Nephron progenitor cell (in vitro differentiated cells): ENCODE results near the gene JAK3.

Experiments
- DNase-seq: peaks from one replicate; pipeline ENCODE4 v3.0.0; 2021
- H3K27ac Mint-ChIP-seq: 2 replicates; pipeline ENCODE4 v1.8.0; 2021; ENCODE audit warnings: mild to moderate bottlenecking, moderate library complexity, mixed read lengths
- H3K27me3 Mint-ChIP-seq: 2 replicates; pipeline ENCODE4 v1.8.0; 2021; ENCODE audit warnings: mild to moderate bottlenecking, low read depth, mixed read lengths; ENCODE audit not compliant: poor library complexity
- H3K36me3 Mint-ChIP-seq: 2 replicates; pipeline ENCODE4 v1.8.0; 2021; ENCODE audit warnings: low read depth, mixed read lengths
- H3K4me1 Mint-ChIP-seq: 2 replicates; pipeline ENCODE4 v1.8.0; 2021; ENCODE audit warnings: mixed read lengths
- H3K4me3 Mint-ChIP-seq: 2 replicates; pipeline ENCODE4 v1.8.0; 2021; ENCODE audit warnings: mild to moderate bottlenecking, moderate library complexity, mixed read lengths
- H3K9me3 Mint-ChIP-seq: 2 replicates; pipeline ENCODE4 v1.8.0; 2021; ENCODE audit warnings: mild to moderate bottlenecking, moderate library complexity, mixed read lengths
- CTCF ChIP-seq: fragments of 200-600 bp; sonication (generic); IDR thresholded peaks from 2 replicates; pipeline ENCODE4 v1.5.0; 2021; ENCODE audit warnings: antibody characterized with exemption

The JAK3 gene

GRCh38 chr19:17831419-17831888 lies 16.3 kb downstream of the JAK3 start:
- Mint-ChIP-seq H3K9me3 (no peaks in the 10 kb centered on the region), H3K36me3 (no peaks in the 10 kb centered on the region), H3K4me3 (peak overlapping the region; percentile 82), H3K27me3 (peaks cover 32% of the 10 kb centered on the region), H3K27ac (no peak overlapping the region), H3K4me1 (peaks cover 33% of the 10 kb centered on the region)
- TF ChIP-seq CTCF, result no peak
- DNase-seq, result peak; percentile 21

GRCh38 chr19:17830567-17831418 lies 17.0 kb downstream of the JAK3 start:
- peak; percentile 96 for DNase-seq
- Mint-ChIP-seq H3K4me1 (peaks cover 31% of the 10 kb centered on the region), H3K27ac (peak overlapping the region; percentile 97), H3K4me3 (peak overlapping the region; percentile 82), H3K27me3 (peaks cover 30% of the 10 kb centered on the region), H3K36me3 (no peaks in the 10 kb centered on the region), H3K9me3 (no peaks in the 10 kb centered on the region)
- no peak for TF ChIP-seq CTCF

- TF ChIP-seq CTCF, result no peak
Observed at GRCh38 chr19:17829855-17830566, 17.8 kb downstream of the JAK3 start.

GRCh38 chr19:17826508-17827056 lies 21.2 kb downstream of the JAK3 start:
- TF ChIP-seq CTCF, result no peak
- no peak for DNase-seq
- no peaks in the 10 kb centered on the region for H3K36me3 Mint-ChIP-seq
- H3K4me1 Mint-ChIP-seq, result peaks cover 30% of the 10 kb centered on the region
- H3K27ac Mint-ChIP-seq, result no peak overlapping the region
- H3K4me3 Mint-ChIP-seq, result no peak overlapping the region
- peaks cover 19% of the 10 kb centered on the region for H3K27me3 Mint-ChIP-seq
- no peaks in the 10 kb centered on the region for H3K9me3 Mint-ChIP-seq

More at GRCh38 chr19:17829855-17830566, 17.8 kb downstream of the JAK3 start:
- Mint-ChIP-seq H3K4me1 (peaks cover 23% of the 10 kb centered on the region), H3K4me3 (peak overlapping the region; percentile 82), H3K9me3 (no peaks in the 10 kb centered on the region), H3K36me3 (no peaks in the 10 kb centered on the region), H3K27me3 (peaks cover 24% of the 10 kb centered on the region), H3K27ac (peak overlapping the region; percentile 97)
- peak; percentile 82 for DNase-seq

GRCh38 chr19:17824339-17824738 lies 23.4 kb downstream of the JAK3 start:
- DNase-seq, result no peak
- Mint-ChIP-seq H3K9me3 (no peaks in the 10 kb centered on the region), H3K27me3 (peaks cover 17% of the 10 kb centered on the region), H3K36me3 (no peaks in the 10 kb centered on the region), H3K27ac (no peak overlapping the region), H3K4me3 (no peak overlapping the region), H3K4me1 (peaks cover 18% of the 10 kb centered on the region)
- no peak for TF ChIP-seq CTCF
